IPS-NIHi11 (cell line): ENCODE results near the gene WDR20.
"Not testable (repeated sequence)": the region's sequence is repeated elsewhere in the genome, so short reads cannot be mapped to it uniquely, and the experiment has no call there.

Experiments
- DNase-seq: peaks from one replicate; pipeline ENCODE4 v3.0.0; 2012; ENCODE audit warnings: mixed read lengths, low spot score

The WDR20 gene

DNA sequence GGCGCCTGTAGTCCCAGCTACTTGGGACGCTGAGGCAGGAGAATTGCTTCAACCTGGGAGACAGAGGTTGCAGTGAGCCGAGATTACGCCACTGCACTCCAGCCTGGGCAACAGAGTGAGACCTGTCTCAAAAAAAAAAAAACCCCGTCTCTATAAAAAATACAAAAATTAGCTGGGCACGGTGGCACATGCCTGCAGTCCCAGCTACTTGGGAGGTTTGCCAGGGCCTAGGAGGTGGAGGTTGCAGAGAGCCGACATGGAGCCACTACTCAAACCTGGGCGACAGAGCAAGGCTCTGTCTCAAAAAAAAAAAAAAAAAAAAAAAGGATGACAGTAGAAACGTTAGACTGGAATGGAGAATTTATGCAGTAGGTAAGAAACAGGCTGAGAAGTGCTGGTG is 5.7 kb upstream of the WDR20 start:
- not testable (repeated sequence) for DNase-seq

GRCh38 chr14:102134719-102135118 is 5.0 kb upstream of the WDR20 start:
- not testable (repeated sequence) for DNase-seq

- not testable (repeated sequence) for DNase-seq
Measured at GRCh38 chr14:102135456-102135855, 4.2 kb upstream of the WDR20 start.

- DNase-seq = no peak
Measured at GRCh38 chr14:102138535-102138934, 1.2 kb upstream of the WDR20 start.

- no peak for DNase-seq
Measured at GRCh38 chr14:102138961-102139285, 774 bp upstream of the WDR20 start.

GRCh38 chr14:102140027-102140749 is 491 bp downstream of the WDR20 start:
- DNase-seq = peak; percentile 15

GRCh38 chr14:102140750-102141145 is 1.1 kb downstream of the WDR20 start:
- DNase-seq = no peak

- no peak for DNase-seq
Measured at GRCh38 chr14:102141797-102142196, 2.1 kb downstream of the WDR20 start.

DNA sequence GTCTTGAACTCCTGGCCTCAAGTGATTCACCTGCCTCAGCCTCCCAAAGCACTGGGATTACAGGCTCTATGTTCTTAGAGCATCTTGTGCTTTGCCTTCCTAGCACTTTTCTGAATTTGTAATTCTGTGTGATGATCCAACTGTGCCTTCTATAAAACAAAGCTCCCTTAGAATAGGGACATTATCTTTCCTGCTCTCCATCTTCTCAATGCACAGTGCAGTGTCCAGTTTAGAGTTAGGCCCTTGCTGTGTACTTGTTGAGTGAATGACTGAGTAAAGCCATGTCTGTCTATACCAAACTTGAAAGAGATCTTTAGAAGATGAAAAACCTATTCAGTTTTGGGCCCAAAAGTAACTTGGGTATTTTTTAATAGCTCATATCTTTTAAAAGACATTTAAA is 5.2 kb downstream of the WDR20 start:
- no peak for DNase-seq

DNA sequence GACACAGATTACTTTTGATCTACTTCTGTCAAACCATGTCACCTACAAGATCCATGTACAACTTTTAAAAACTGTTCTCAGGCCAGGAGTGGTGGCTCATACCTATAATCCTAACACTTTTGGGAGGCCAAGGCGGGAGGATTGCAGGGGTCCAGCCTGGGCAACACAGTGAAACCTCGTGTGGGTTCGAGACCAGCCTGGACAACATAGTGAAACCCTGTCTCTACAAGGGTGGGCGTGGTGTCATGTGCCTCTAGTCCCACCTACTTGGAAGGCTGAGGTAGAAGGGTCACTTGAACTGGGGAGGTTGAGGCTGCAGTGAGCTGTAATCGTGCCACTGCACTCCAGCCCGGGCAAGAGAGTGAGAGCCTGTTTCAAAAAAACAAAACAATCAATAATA is 5.7 kb downstream of the WDR20 start:
- DNase-seq = no peak

- DNase-seq = no peak
Measured at GRCh38 chr14:102146423-102146822, 6.7 kb downstream of the WDR20 start.

DNA sequence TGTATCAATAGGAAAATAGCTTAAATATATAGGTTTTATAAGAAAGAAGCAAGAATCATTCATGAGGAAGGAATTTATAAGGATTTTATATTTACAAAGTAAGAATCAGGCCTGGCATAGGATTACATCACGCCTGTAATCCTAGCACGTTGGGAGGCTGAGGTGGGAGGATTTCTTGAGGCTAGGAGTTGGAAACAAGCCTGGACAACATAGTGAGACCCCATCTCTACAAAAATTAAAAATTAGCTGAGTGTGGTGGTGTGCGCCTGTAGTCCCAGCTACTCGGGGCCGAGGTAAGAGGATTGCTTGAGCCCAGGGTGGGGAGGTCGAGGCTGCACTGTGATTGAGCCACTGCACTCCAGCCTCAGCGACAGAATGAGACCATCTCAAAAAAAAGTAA is 10.4 kb downstream of the WDR20 start:
- no peak for DNase-seq

GRCh38 chr14:102150744-102151143 is 11.0 kb downstream of the WDR20 start:
- DNase-seq = no peak

GRCh38 chr14:102151411-102151810 is 11.7 kb downstream of the WDR20 start:
- DNase-seq = not testable (repeated sequence)

DNA sequence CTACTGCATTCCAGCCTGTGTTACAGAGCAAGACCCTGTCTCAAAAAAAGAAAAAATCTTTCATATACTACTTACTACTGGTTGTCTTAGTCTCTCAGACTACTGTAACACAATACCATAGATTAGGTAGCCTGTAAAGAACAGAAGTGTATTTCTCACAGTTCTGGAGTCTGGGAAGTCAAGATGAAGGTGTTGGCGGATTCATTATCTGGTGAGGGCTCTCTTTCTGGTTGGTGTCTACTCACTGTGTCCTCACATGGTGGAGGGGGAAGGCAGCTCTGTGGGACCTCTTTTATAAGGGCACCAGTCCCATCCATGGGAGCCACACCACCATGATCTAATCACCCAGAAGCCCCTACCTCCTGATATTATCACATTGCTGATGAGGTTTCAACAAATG is 14.4 kb downstream of the WDR20 start:
- no peak for DNase-seq

GRCh38 chr14:102154821-102155549 is 15.3 kb downstream of the WDR20 start:
- no peak for DNase-seq

DNA sequence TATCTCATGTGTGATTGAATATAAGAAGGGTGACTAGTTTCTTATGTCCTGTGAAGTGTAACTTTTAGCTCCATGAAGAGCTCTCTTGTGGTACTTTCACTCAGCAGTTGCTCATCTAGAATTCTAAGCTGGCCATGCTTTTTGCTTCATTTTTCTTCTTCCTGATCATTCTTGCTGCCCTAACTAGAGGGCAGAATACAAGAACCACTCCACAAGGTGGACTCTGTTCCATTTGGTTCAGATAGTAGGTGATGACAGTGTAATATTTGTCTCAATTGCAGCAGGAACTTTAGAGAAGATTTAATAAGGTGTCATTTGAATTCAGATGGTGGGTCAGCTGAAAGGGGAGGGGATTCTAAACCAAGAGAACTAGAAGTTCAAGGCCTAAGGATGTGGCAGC is 17.6 kb downstream of the WDR20 start:
- no peak for DNase-seq

GRCh38 chr14:102158797-102159196 is 19.1 kb downstream of the WDR20 start:
- no peak for DNase-seq

DNA sequence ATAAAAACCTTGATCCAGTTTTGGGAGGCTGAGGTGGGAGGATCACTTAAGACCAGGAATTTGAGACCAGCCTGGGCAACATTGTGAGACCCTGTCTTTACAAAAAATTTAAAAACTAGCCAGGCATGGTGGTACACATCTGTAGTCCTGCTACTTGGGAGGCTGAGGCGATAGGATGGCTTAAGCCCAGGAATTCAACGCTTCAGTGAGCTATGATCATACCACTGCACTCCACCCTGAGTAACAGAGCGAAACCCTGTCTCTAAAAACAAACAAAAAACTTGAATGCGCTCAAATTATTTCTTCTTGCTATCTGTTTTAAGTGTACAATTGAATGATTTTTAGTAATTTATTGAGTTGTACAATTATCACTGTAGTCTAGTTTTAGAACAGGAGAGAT is 20.1 kb downstream of the WDR20 start:
- DNase-seq = no peak

DNA sequence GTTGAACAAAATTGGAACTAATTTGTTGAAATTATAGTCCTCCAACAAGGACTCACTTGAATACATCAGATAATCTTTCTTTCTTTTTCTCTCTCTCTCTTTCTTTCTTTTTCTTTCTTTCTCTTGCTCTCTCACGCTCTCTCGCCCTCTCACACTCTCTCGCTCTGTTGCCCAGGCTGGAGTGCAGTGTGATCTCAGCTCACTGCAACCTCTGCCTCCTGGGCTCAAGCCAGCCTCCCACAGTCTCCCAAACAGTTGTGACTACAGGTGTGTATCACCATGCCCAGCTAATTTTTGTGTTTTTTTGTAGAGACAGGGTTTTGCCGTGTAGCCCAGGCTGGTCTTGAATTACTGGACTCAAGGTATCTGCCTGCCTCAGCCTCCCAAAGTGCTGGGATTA is 22.8 kb downstream of the WDR20 start:
- no peak for DNase-seq

GRCh38 chr14:102164241-102164641 is 24.5 kb downstream of the WDR20 start:
- no peak for DNase-seq

DNA sequence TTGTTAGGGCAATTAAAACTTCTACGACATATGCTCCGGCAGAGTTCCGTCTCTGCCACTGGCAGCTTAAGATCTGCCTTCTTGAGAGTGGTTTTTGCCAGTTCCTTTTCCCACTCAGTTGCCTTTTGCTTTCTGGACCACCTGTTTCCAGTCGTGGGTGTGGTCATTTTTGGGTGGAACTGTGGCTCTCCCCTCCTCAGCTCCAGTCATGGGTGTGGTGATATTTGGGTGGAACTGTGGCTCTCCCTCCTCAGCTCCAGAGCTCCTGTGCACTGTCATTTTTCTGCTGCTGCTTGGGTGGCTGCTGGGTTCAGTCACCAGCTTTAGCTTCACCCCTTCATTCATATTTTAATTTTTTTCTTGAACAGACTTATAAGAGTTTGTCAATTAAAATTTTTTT is 25.3 kb downstream of the WDR20 start:
- no peak for DNase-seq

DNA sequence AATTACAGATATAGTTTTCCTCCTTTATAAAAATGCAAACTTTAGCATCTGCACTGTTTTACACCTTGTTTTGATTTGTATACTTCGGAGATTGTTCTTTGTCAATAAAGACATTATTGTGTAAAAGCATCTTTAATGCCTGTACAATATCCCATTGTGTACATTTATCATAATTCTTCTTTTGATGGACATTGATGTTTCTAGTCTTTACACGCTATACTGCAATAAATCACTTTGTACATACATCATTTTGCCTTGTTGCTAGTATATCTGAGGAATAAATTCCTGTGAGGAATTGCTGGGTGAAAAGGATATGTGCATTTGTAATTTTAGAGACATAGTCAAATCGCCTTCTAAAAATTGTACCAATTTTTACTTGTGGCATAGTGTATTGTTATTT is 30.4 kb downstream of the WDR20 start:
- no peak for DNase-seq
